ENCODE results near the gene CP. TPM values are rescaled to one million over a fixed set of nuclear protein-coding genes. Genes with fewer than 3 reads are reported as not detected.
A peak's percentile ranks its signal among the peaks of the same experiment; 100 is the strongest.

Gene CP
- total and polyA plus RNA-seq, 2 of the 13 experiments (the other 11 are each of a cell fraction or from before 2014, with no cell fraction given) = 42.6 to 789 TPM

DNA sequence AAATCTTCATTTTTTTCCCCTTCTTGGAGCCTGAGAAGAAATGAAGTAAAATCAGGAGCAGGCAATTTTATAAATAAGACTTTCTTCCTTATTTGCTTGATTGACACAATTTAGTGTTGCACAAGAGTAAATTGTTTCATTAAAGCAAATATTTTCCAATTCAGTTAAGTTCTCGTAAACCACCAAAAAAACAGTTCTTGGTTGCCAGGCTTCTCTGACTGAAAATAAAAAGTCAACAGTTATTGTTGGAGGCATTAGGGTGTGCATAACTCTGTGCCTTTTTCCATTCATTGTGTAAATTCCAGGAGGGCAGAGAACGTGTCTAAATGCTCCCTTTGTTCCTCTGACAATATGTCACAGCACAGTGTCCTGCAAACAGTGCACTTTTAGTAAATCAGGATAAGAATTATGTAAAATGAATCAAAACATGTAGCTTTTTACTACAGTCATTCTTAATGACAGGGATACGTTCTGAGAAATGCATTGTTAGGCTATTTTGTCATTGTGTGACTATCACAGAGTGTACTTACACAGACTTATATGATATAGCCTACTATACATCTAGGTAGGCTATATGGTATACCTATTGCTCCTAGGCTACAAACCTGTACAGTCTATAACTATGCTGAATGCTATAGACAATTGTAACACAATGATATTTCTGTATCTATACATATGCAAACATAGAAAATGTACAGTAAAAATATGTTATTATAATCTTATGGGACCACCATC lies at the start of gene CP (continued):
- TF ChIP-seq, protein P1, sequence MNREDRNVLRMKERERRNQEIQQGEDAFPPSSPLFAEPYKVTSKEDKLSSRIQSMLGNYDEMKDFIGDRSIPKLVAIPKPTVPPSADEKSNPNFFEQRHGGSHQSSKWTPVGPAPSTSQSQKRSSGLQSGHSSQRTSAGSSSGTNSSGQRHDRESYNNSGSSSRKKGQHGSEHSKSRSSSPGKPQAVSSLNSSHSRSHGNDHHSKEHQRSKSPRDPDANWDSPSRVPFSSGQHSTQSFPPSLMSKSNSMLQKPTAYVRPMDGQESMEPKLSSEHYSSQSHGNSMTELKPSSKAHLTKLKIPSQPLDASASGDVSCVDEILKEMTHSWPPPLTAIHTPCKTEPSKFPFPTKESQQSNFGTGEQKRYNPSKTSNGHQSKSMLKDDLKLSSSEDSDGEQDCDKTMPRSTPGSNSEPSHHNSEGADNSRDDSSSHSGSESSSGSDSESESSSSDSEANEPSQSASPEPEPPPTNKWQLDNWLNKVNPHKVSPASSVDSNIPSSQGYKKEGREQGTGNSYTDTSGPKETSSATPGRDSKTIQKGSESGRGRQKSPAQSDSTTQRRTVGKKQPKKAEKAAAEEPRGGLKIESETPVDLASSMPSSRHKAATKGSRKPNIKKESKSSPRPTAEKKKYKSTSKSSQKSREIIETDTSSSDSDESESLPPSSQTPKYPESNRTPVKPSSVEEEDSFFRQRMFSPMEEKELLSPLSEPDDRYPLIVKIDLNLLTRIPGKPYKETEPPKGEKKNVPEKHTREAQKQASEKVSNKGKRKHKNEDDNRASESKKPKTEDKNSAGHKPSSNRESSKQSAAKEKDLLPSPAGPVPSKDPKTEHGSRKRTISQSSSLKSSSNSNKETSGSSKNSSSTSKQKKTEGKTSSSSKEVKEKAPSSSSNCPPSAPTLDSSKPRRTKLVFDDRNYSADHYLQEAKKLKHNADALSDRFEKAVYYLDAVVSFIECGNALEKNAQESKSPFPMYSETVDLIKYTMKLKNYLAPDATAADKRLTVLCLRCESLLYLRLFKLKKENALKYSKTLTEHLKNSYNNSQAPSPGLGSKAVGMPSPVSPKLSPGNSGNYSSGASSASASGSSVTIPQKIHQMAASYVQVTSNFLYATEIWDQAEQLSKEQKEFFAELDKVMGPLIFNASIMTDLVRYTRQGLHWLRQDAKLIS (CRISPR knock-in tag; IDR thresholded peaks at IDR 0.05) = peak; percentile 87
- no peak for TF ChIP-seq ZFYVE20 (CRISPR knock-in tag; IDR thresholded peaks at IDR 0.05; ENCODE audit: borderline replicate concordance, low read depth)
- no peak for TF ChIP-seq KDM3A (CRISPR knock-in tag; IDR thresholded peaks at IDR 0.05; ENCODE audit: low read depth)
- TF ChIP-seq ZNF3 (CRISPR knock-in tag; IDR thresholded peaks at IDR 0.05) = peak; percentile 87; the same call in 1 of the 2 replicates
- TF ChIP-seq FOXK1 (CRISPR knock-in tag; IDR thresholded peaks at IDR 0.05; ENCODE audit: borderline replicate concordance, low read depth) = peak; percentile 61; the same call in 1 of the 2 replicates
- no peak for TF ChIP-seq ZNF891 (CRISPR knock-in tag; IDR thresholded peaks at IDR 0.05)
- no peak for TF ChIP-seq ZNF569 (CRISPR knock-in tag; IDR thresholded peaks at IDR 0.05; ENCODE audit: borderline replicate concordance)
- TF ChIP-seq CHCHD3 (CRISPR knock-in tag; IDR thresholded peaks at IDR 0.05) = no peak
- TF ChIP-seq, protein P2, sequence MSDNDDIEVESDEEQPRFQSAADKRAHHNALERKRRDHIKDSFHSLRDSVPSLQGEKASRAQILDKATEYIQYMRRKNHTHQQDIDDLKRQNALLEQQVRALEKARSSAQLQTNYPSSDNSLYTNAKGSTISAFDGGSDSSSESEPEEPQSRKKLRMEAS (IDR thresholded peaks at IDR 0.05) = peak; percentile 57; the same call in 1 of the 2 replicates
- TF ChIP-seq ONECUT2 (CRISPR knock-in tag; IDR thresholded peaks at IDR 0.05) = no peak
- TF ChIP-seq REL (CRISPR knock-in tag; conservative IDR thresholded peaks at IDR 0.05) = no peak
- peak; percentile 57; the same call in 1 of the 2 replicates for TF ChIP-seq YEATS4 (CRISPR knock-in tag; IDR thresholded peaks at IDR 0.05; ENCODE audit: borderline replicate concordance)
- TF ChIP-seq SAP130 (CRISPR knock-in tag; IDR thresholded peaks at IDR 0.05; ENCODE audit: low read depth) = peak; percentile 95
- TF ChIP-seq SNAPC2 (CRISPR knock-in tag; IDR thresholded peaks at IDR 0.05) = no peak; the same call in 1 of the 2 replicates
- no peak for TF ChIP-seq MED13 (CRISPR knock-in tag; IDR thresholded peaks at IDR 0.05)
- TF ChIP-seq STAG1 (CRISPR knock-in tag; IDR thresholded peaks at IDR 0.05) = no peak
- peak; percentile 16; the same call in 1 of the 2 replicates for TF ChIP-seq RFX3 (CRISPR knock-in tag; IDR thresholded peaks at IDR 0.05)
- TF ChIP-seq HDAC1 (CRISPR knock-in tag; IDR thresholded peaks at IDR 0.05) = no peak
- TF ChIP-seq ZNF10 (CRISPR knock-in tag; IDR thresholded peaks at IDR 0.05; ENCODE audit: borderline replicate concordance, low read depth) = no peak
- TF ChIP-seq, protein P3, sequence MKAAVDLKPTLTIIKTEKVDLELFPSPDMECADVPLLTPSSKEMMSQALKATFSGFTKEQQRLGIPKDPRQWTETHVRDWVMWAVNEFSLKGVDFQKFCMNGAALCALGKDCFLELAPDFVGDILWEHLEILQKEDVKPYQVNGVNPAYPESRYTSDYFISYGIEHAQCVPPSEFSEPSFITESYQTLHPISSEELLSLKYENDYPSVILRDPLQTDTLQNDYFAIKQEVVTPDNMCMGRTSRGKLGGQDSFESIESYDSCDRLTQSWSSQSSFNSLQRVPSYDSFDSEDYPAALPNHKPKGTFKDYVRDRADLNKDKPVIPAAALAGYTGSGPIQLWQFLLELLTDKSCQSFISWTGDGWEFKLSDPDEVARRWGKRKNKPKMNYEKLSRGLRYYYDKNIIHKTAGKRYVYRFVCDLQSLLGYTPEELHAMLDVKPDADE (CRISPR knock-in tag; IDR thresholded peaks at IDR 0.05) = no peak
- no peak for TF ChIP-seq CBX1 (IDR thresholded peaks at IDR 0.05; ENCODE audit: low read depth)
- TF ChIP-seq RARA (CRISPR knock-in tag; IDR thresholded peaks at IDR 0.05) = peak; percentile 74
- TF ChIP-seq, protein P4, sequence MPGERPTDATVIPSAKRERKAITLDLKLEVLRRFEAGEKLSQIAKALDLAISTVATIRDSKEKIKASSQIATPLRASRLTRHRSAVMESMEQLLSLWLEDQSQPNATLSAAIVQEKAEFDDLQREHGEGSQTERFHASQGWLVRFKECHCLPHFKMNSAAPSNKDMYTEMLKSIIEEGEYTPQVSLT (CRISPR knock-in tag; IDR thresholded peaks at IDR 0.05; ENCODE audit: borderline replicate concordance, low read depth) = no peak

Data from HepG2 (cell line).